Mononuclear cell (primary cell): ENCODE measurements around the gene CAMSAP1. TPM values are rescaled to one million over a fixed set of nuclear protein-coding genes. Genes with fewer than 3 reads are reported as not detected.
"Not testable (repeated sequence)": the region's sequence is repeated elsewhere in the genome, so short reads cannot be mapped to it uniquely, and the experiment has no call there.

Experiments used
- H3K27me3 ChIP-seq: 2 replicates; pipeline ENCODE4 v1.6.0; 2011; ENCODE audit warnings: low read length, control low read depth; ENCODE audit not compliant: insufficient read depth
- H3K4me1 ChIP-seq: 2 replicates; pipeline ENCODE4 v1.5.1; 2011; ENCODE audit warnings: mild to moderate bottlenecking, low read length, control low read depth; ENCODE audit not compliant: insufficient read depth
- H3K4me3 ChIP-seq: 2 replicates; pipeline ENCODE4 v1.5.1; 2011; ENCODE audit warnings: mild to moderate bottlenecking, low read length, moderate library complexity
- H3K9me3 ChIP-seq: 2 replicates; pipeline ENCODE4 v1.5.1; 2011; ENCODE audit warnings: low read depth, mild to moderate bottlenecking, control low read depth, low read length
- total RNA-seq: library from RNA; depleted of rRNA; stranded (reverse); fragments of >200 nt; gene quantifications from one replicate; pipeline ENCODE4 v1.2.3, GENCODE V29; 2012

The CAMSAP1 gene
- total RNA-seq, 1 donor = 17.2 TPM

DNA sequence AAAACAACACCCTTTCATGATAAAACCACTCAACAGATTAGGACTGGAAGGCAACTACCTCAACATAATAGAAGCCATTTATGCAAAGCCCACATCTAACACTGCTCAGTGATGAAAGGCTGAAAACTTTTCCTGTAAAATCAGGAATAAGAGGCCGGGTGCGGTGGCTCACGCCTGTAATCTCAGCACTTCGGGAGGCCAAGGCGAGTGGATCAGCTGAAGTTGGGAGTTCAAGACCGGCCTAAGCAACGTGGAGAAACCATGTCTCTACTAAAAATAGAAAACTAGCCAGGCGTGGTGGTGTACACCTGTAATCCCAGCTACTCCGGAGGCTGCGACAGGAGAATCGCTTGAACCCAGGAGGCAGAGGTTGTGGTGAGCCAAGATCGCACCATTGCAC is 8.9 kb upstream of the CAMSAP1 start:
- H3K27me3 ChIP-seq, H3K4me1 ChIP-seq, H3K4me3 ChIP-seq: not testable (repeated sequence)
- peaks cover 16% of the 10 kb centered on the region for H3K9me3 ChIP-seq

DNA sequence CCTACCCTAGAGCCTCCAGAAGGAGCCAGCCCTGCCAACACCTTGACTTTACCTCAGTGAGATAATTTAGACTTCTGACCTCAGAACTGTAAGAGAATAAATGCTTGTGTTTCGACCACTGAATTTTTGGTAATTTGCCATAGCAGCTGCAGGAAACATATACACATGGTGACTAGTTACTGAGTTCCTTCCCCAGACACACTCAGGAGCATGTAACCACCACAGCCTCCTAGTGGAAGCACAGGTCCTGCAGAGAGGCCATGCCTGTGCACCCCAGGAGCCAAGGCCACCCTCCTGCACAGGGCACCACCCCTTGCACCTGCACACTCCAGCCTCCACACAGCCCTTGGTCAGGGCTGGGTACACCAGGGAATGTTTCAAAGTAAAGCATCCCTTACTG is 7.6 kb upstream of the CAMSAP1 start:
- Histone ChIP-seq H3K4me3 (no peak overlapping the region), H3K9me3 (peaks cover 16% of the 10 kb centered on the region), H3K27me3 (no peaks in the 10 kb centered on the region), H3K4me1 (peaks cover 1% of the 10 kb centered on the region)

DNA sequence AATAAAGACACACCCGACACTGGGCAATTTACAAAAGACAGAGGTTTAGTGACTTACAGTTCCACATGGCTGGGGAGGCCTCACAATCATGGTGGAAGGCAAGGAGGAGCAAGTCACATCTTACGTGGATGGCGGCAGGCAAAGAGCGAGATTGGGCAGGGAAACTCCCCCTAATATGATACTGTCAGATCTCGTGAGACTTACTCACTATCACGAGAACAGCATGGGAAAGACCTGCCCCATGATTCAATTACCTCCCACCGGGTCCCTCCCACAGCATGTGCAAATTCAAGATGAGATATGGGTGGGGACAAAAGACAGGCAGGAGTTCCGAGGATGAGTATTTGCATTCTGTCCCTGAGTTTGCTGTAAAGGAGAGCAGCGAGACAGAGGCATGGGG is 3.9 kb upstream of the CAMSAP1 start:
- Histone ChIP-seq H3K4me1 (peaks cover 25% of the 10 kb centered on the region), H3K9me3 (peaks cover 16% of the 10 kb centered on the region)
- H3K27me3 ChIP-seq, H3K4me3 ChIP-seq: not testable (repeated sequence)

DNA sequence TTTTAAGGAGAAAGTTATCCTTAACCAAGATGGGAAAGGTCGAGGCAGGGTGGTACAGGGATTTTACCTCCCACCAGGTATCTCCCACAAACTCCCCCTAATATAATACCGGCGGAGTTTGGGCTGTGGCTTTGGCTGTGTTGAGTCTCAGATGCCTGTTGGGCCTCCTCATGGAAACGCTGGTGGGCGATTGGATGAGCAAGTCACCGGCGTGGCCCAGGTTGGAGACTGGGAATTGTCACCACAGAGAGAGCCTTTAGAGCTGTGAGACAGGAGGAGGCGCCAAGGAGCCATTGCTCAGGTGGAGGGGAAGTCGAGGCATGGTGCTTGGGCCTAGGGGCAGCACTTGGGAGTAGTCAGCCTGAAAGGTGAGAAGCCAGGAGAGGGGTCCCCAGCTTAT is 3.4 kb upstream of the CAMSAP1 start:
- H3K27me3 ChIP-seq = no peaks in the 10 kb centered on the region
- peaks cover 30% of the 10 kb centered on the region for H3K4me1 ChIP-seq
- peaks cover 12% of the 10 kb centered on the region for H3K9me3 ChIP-seq
- no peak overlapping the region for H3K4me3 ChIP-seq

DNA sequence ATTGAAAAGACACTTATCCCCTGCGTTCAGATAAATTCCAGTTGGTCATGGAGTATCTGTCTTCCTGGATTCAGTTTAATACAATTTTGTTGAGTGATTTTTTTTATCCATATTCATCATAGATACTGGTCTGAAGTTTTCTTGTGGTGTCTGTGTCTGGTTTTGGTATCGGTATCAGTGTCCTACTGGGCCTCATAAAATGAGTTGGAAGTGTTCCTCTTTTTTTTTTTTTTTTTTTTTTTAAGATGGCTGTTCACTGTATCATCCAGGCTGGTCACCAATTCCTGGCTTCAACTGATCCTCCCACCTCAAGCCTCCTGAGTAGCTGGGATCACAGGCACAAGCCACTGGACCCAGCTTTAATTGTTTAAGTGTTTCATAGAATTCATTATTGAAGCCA is 2.9 kb upstream of the CAMSAP1 start:
- H3K4me1 ChIP-seq = peaks cover 35% of the 10 kb centered on the region
- H3K27me3 ChIP-seq = no peaks in the 10 kb centered on the region
- H3K9me3 ChIP-seq = peaks cover 7% of the 10 kb centered on the region
- H3K4me3 ChIP-seq = no peak overlapping the region

DNA sequence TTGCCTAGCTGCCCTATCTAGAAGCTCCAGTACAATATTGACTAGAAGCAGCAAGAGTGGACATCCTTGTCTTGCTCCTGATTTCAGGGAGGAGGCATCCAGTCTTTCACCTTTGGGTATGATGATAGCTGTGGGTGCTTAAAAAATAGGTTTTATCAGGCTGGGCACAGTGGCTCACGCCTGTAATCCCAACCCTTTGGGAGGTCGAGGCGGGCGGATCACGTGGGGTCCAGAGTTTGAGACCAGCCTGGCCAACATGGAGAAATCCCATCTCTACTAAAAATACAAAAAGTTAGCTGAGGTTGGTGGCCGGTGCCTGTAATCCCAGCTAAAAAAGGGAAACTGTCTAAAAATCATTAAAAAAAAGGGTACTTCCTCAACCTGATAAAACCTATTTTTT is 2.0 kb upstream of the CAMSAP1 start:
- peaks cover 43% of the 10 kb centered on the region for H3K4me1 ChIP-seq
- no peak overlapping the region for H3K4me3 ChIP-seq
- no peaks in the 10 kb centered on the region for H3K9me3 ChIP-seq
- H3K27me3 ChIP-seq = no peaks in the 10 kb centered on the region

DNA sequence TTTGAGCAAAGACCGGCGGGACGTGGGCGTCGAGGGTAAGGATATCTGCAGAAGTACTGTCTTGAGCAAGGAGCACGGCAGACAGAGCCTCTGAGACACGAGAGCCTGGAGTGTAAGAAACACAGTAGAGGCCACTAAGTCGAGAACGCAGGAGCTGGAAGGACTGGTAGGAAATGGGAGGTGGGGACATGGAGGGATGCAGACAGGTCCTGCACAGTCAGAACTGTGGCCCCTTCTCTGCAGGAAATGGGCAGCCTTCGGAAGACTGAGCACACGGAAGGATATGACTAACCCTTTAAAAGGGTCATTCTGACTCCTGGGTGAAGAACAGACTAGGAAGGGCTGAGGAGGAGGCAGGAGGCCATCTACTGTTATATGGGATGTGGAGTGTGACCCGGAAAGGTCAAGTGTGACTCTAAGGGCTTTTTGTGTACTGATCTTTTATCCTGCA is 1.4 kb upstream of the CAMSAP1 start:
- H3K9me3 ChIP-seq = no peaks in the 10 kb centered on the region
- no peak overlapping the region for H3K4me3 ChIP-seq

DNA sequence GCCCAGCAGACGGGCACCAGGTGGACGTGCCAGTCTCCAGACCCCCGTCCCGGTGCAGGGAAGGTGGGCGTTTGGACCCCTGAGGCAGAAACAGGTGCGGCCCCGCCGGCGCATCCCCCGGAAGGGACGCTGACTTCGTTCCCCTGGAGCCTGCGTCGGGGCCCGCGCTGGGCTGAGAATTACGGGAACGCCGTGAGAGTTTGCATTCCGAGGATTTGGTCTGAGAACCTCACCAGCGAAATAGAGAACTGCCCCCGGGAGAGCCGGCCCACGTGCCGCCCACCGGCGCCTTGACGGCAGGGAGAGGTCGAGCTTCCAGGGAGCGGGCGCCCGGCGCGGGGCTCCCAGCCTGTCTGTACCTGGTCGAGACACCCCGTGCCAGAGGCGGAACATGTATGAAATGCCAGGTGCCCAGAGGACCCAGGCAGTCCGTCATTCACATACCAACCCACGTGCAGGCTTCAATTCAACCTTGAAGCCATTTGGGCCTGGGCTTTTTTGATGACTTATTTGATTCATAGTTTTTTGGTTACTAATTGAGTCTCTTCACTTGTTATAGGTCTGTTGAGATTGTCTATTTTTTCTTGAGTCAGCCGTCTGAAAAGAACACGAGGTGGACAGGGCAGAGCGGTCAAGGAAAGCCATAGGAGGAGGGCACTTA is 877 bp upstream of the CAMSAP1 start:
- Histone ChIP-seq H3K9me3 (no peaks in the 10 kb centered on the region), H3K4me3 (peak overlapping the region; percentile 66), H3K4me1 (peaks cover 43% of the 10 kb centered on the region), H3K27me3 (no peaks in the 10 kb centered on the region)

More for the DNA sequence above, 1.4 kb upstream of the CAMSAP1 start:
- peaks cover 43% of the 10 kb centered on the region for H3K4me1 ChIP-seq
- no peaks in the 10 kb centered on the region for H3K27me3 ChIP-seq

DNA sequence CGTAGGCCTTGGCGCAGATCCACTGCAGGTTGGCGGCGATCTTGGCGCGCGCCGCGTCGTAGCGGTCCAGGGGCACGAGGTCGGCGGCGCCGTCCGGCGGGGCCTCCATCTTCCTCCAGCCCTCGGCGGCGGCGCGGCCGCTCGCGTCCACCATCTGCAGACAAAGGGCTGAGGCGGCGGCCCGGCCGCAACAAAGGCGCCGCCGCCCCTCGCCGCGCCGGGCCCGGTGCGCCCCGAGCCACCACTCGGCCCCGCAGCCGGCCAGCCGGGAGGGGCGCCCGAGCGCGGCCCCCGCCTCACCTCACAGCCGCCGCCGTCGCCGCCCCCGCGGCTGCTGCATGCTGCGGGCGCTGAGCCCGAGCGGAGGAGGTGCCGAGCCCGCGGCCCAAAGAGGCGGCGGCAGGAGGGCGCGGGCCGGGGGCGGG is 328 bp downstream of the CAMSAP1 start:
- Histone ChIP-seq H3K4me1 (peaks cover 43% of the 10 kb centered on the region), H3K4me3 (peak overlapping the region; percentile 40), H3K27me3 (no peaks in the 10 kb centered on the region), H3K9me3 (no peaks in the 10 kb centered on the region)

DNA sequence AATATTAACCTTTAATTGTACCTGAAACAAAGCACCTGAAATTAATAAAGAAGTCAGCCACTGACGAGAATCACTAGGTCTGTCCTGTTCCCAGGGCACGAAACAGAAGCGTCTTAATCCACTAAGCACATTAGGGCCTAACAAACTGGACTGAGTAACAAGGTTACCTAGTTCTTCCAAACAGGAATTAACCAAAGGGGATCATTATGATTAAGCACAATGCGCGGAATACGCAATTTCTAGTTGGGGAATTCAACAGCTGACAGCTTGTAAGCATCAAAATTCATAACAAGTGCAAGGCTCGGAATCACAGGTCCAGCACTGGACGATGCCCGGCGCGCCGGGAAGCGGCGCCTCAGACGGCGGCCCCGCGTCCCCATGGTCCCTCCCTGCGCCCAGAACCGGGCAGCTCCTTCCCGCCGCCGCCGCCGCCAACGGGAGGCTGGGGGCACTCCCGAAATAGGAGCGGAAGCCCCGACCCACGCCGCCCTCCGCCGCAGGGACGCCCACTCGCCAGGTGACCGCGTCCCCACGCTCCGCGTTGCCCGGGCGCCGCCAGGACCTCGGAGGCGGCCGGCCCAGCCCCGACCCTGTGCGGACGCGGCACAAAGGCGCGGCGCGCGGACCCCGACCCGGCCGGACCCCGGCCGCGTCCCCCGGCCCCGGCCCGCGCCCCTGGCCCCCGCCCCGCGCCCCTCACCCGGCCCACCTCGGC is 898 bp downstream of the CAMSAP1 start:
- peak overlapping the region; percentile 40 for H3K4me3 ChIP-seq
- H3K9me3 ChIP-seq = no peaks in the 10 kb centered on the region
- H3K4me1 ChIP-seq = peaks cover 43% of the 10 kb centered on the region
- H3K27me3 ChIP-seq = no peaks in the 10 kb centered on the region

DNA sequence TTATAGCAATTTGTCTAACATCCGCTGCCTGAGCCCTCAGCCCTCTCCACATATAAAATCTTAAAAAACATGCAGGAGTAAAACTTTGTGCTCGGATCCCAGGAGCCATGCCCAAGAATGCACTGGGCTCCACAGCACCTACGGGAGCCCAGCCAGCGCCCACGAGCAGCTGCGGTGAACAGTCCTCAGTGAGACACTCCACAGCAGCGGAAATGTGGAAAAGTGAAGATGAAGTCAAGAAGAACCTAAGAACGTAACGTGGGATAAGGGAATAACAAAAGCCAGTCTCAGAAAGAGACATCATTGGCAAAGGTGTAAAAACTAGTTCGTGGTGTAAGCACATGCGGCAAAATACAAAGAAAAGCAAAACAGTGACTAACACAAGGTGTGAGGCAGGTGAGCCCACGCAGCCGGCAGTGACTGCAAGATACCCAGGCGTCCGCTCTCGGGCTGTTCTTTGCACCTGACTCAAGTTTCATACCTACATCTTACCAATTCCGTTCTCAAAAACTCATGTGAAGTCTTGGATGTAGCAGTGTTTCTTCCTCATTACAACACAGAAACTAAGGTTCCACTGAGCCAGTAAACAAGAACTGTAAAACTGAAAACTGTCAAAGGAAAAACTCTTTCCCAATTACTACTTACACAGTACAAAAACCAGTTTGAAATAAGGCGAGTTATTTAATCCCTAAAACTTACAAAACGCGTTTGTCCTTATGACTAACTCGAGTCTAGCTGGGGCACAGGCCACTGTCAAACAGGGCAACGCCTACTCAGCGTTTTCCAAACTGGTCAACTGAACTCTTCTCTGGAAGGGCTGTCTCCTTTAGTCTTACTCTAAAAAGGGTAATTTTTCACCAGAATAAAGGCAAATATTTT is 1.7 kb downstream of the CAMSAP1 start:
- Histone ChIP-seq H3K27me3 (no peaks in the 10 kb centered on the region), H3K4me1 (peaks cover 43% of the 10 kb centered on the region), H3K4me3 (peak overlapping the region; percentile 40), H3K9me3 (no peaks in the 10 kb centered on the region)

DNA sequence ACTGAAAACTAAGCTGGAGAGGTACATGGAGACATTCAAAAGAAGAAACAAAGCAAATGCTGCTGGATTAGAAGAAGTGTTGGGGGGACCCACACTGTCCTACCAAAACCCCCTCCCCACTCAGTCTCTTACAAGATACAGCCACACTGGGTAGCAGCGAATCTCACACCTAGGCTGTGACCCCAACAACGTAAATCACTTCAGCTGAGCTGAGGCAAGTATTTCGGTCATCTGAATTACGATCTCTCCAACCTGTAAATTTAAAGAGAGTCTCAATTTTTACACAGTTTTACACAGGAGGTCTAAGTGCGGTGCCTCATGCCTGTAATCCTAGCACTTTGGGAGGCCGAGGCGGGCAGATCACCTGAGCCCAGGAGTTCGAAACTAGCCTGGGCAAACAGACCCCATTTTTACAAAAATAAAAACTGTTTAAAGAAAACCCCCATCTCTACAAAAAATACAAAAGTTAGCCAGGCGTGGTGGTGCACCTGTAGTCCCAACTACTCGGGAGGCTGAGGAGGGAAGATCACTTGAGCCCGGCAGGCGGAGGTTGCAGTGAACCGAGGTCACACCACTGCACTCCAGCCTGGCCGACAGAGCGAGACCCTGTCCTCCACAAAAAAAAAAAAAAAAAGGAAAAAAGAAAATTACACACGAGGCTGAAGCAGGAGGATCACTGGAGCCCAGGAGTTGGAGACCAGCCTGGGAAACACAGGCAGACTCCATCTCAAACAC is 3.4 kb downstream of the CAMSAP1 start:
- H3K9me3 ChIP-seq = no peaks in the 10 kb centered on the region
- no peak overlapping the region for H3K4me3 ChIP-seq
- H3K4me1 ChIP-seq = peaks cover 43% of the 10 kb centered on the region
- no peaks in the 10 kb centered on the region for H3K27me3 ChIP-seq

DNA sequence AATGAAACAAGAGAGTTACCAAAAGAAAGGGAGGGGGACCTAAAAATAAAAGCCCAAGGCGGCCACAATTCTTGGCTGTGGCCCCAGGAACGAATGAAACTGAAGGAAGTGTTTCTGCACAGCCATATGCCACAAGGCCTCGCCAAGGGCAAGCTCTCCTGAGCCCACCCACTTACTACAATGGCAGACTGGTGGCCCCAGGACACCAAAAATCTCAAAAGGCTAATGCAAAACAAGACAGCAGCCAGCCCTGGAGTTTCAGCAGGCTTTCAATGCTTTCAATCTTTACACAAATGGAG is 4.0 kb downstream of the CAMSAP1 start:
- Histone ChIP-seq H3K4me3 (no peak overlapping the region), H3K4me1 (peaks cover 40% of the 10 kb centered on the region), H3K27me3 (no peaks in the 10 kb centered on the region), H3K9me3 (no peaks in the 10 kb centered on the region)

DNA sequence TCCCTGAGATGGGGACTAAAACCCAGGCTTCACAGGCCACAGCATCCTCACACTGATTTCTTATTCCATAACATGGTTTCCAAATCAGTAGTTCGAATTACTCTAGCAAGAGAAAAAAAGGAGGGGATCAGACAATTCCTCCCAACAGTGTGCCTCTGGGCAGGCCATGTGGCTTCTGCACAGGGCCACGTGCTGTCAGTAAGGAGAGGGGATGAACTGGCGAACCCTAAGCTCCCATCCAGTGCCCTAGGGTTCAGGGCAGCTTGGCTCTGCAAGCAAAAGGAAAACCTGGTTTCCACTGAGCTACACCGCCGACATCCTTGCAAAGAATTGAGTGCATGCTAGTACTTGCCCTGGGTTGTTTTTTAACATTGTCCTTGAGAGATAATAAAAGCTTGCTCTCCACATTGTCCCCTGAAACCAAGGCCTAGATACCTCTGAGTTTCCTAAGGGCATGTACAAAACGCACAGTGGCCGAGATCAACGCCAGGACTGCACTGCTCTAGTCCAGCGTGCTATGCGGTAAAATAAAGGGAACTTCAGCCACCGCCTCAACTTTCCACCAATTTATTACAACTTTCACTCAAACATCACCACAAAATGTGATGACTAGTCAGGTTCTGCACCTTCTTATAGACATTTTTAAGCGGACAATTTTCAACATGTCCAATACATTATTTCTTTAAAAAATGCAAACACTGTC is 4.5 kb downstream of the CAMSAP1 start:
- no peaks in the 10 kb centered on the region for H3K9me3 ChIP-seq
- H3K4me1 ChIP-seq = peaks cover 36% of the 10 kb centered on the region
- no peak overlapping the region for H3K4me3 ChIP-seq
- H3K27me3 ChIP-seq = no peaks in the 10 kb centered on the region
